K562 (cell line): Measurements from ENCODE around the gene MRPS31. TPM values are rescaled to one million over a fixed set of nuclear protein-coding genes. Genes with fewer than 3 reads are reported as not detected.

ENCODE experiments used
- GATAD2A ChIP-seq: fragments of 450-650 bp; IDR thresholded peaks from 2 replicates; pipeline ENCODE4 v1.6.1; 2017
- MIER1 ChIP-seq: fragments of 450-650 bp; IDR thresholded peaks from 2 replicates; pipeline ENCODE4 v1.6.1; 2016; ENCODE audit warnings: antibody characterized with exemption, mild to moderate bottlenecking, low read depth
- NFE2L1 ChIP-seq: fragments of 450-650 bp; IDR thresholded peaks from 2 replicates; pipeline ENCODE4 v1.6.1; 2016; ENCODE audit warnings: missing genetic modification characterization, low read depth, mild to moderate bottlenecking, missing compliant biosample characterization, moderate library complexity, borderline replicate concordance
- RBM17 ChIP-seq: fragments of 200-400 bp; formaldehyde crosslinking; IDR thresholded peaks from 2 replicates; pipeline ENCODE4 v1.6.1; 2017; ENCODE audit warnings: low read depth, mild to moderate bottlenecking, low read length, borderline replicate concordance
- STAG1 ChIP-seq: sonication (generic); formaldehyde crosslinking; IDR thresholded peaks from 2 replicates; pipeline ENCODE4 v1.5.0; 2020; ENCODE audit warnings: missing genetic modification reagents, borderline replicate concordance
- polyA plus RNA-seq, 8 experiments: library from polyadenylated mRNA; depleted of rRNA in 4 of 8; stranded (reverse) in 5 of 8; unstranded in 3 of 8; fragments of >200 nt; fragmentation: Nextera tagmentation in 2 of 8; fragmentation: Illumina TruSeq in 1 of 8; extraction: Ambion mirVana in 2 of 8; extraction: Trizol in 1 of 8; gene quantifications; 2 replicates each; pipeline versions ENCODE4 v1.2.1 to v1.2.3, GENCODE V29; 2011 to 2014; ENCODE audit warnings: inconsistent platforms in 1 of 8, missing spikeins in 1 of 8
- total RNA-seq, 7 experiments: library from RNA; depleted of rRNA in 6 of 7; stranded (reverse); fragments of >200 nt in 6 of 7; fragmentation: Illumina TruSeq in 2 of 7; extraction: Trizol in 2 of 7; gene quantifications; 2 replicates each; pipeline versions ENCODE4 v1.2.1 to v1.2.3, GENCODE V29; 2011 to 2021; ENCODE audit warnings: low replicate concordance in 1 of 7
- TF ChIP-seq, protein P1 (sequence below), 2 experiments: fragments of 450-650 bp in 1 of 2; sonication (generic) in 1 of 2; formaldehyde crosslinking in 1 of 2; IDR thresholded peaks in 1 of 2; conservative IDR thresholded peaks in 1 of 2; 2 replicates each; pipeline versions ENCODE4 v1.6.1 to v1.8.1; 2016 to 2023; ENCODE audit warnings: mild to moderate bottlenecking in 2 of 2, moderate library complexity in 2 of 2, inconsistent platforms in 1 of 2, missing genetic modification reagents in 1 of 2
- TF ChIP-seq, protein P2 (sequence below): sonication (generic); formaldehyde crosslinking; IDR thresholded peaks from 2 replicates; pipeline ENCODE4 v1.8.0; 2022; ENCODE audit warnings: missing genetic modification reagents, mild to moderate bottlenecking, borderline replicate concordance
- TF ChIP-seq, protein P3 (sequence below): fragments of 450-650 bp; IDR thresholded peaks from 2 replicates; pipeline ENCODE4 v1.6.1; 2016; ENCODE audit warnings: missing biosample characterization, missing genetic modification characterization
- TF ChIP-seq, protein P4 (sequence below), 2 experiments: fragments of 450-650 bp in 1 of 2; sonication (generic) in 1 of 2; formaldehyde crosslinking; conservative IDR thresholded peaks; 2 replicates each; pipeline versions ENCODE4 v1.4.0 to v1.8.1; 2020 to 2022; ENCODE audit warnings: mild to moderate bottlenecking in 1 of 2, missing genetic modification reagents in 1 of 2
- TF ChIP-seq, protein P5 (sequence below): fragments of 450-650 bp; IDR thresholded peaks from 2 replicates; pipeline ENCODE4 v1.6.1; 2016; ENCODE audit warnings: low read depth
- TF ChIP-seq, protein P6 (sequence below): sonication (generic); formaldehyde crosslinking; IDR thresholded peaks from 2 replicates; pipeline ENCODE4 v1.8.0; 2022; ENCODE audit warnings: mild to moderate bottlenecking, missing genetic modification reagents

Gene MRPS31
- total and polyA plus RNA-seq, 9 of the 15 experiments (the other 6 are each of a cell fraction or from before 2014, with no cell fraction given): 20.3 to 57.8 (median 37.1) TPM

DNA sequence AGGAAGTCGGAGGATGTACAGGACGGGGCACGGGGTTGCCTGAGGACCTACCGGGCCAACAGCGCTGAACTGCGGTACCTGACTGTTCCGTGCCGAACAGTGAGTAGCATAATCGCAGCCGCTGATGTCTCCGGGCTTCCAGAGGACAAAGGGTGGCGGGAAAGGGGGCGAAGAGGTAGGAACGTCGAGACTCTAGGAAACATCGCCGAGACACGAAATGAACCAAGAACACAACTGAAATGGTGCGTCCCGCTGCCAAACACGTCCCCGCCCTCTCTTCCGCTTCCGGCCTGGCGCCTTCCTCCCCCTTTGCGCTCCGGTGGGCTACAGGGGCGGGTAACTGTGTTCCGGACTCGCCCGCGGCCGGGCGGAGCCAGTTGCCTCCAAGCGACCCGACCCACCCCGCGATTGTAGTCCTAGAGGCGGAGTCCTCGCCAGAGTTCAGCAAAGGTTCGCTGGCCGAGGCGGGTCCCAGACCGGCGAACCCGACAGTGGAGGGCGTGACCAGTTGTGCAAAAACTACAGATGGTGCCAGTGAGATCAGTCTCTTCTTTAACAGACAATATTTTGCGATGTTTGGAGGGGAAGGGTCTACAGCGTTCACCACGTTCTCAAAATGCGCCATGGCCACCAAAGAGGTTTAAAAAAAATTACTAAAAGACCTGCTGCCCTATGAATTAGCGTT, at the start of gene MRPS31 (continued):
- TF ChIP-seq, protein P1, sequence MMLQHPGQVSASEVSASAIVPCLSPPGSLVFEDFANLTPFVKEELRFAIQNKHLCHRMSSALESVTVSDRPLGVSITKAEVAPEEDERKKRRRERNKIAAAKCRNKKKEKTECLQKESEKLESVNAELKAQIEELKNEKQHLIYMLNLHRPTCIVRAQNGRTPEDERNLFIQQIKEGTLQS (IDR thresholded peaks at IDR 0.05): peak; percentile 8; the same call in 1 of the 2 replicates
- TF ChIP-seq, protein P1 (CRISPR knock-in tag; conservative IDR thresholded peaks at IDR 0.05): no peak
- TF ChIP-seq, protein P2, sequence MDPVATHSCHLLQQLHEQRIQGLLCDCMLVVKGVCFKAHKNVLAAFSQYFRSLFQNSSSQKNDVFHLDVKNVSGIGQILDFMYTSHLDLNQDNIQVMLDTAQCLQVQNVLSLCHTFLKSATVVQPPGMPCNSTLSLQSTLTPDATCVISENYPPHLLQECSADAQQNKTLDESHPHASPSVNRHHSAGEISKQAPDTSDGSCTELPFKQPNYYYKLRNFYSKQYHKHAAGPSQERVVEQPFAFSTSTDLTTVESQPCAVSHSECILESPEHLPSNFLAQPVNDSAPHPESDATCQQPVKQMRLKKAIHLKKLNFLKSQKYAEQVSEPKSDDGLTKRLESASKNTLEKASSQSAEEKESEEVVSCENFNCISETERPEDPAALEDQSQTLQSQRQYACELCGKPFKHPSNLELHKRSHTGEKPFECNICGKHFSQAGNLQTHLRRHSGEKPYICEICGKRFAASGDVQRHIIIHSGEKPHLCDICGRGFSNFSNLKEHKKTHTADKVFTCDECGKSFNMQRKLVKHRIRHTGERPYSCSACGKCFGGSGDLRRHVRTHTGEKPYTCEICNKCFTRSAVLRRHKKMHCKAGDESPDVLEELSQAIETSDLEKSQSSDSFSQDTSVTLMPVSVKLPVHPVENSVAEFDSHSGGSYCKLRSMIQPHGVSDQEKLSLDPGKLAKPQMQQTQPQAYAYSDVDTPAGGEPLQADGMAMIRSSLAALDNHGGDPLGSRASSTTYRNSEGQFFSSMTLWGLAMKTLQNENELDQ: no peak
- TF ChIP-seq, protein P3, sequence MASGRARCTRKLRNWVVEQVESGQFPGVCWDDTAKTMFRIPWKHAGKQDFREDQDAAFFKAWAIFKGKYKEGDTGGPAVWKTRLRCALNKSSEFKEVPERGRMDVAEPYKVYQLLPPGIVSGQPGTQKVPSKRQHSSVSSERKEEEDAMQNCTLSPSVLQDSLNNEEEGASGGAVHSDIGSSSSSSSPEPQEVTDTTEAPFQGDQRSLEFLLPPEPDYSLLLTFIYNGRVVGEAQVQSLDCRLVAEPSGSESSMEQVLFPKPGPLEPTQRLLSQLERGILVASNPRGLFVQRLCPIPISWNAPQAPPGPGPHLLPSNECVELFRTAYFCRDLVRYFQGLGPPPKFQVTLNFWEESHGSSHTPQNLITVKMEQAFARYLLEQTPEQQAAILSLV: no peak
- TF ChIP-seq, protein P4, sequence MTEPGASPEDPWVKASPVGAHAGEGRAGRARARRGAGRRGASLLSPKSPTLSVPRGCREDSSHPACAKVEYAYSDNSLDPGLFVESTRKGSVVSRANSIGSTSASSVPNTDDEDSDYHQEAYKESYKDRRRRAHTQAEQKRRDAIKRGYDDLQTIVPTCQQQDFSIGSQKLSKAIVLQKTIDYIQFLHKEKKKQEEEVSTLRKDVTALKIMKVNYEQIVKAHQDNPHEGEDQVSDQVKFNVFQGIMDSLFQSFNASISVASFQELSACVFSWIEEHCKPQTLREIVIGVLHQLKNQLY (CRISPR knock-in tag; conservative IDR thresholded peaks at IDR 0.05): no peak
- TF ChIP-seq, protein P5, sequence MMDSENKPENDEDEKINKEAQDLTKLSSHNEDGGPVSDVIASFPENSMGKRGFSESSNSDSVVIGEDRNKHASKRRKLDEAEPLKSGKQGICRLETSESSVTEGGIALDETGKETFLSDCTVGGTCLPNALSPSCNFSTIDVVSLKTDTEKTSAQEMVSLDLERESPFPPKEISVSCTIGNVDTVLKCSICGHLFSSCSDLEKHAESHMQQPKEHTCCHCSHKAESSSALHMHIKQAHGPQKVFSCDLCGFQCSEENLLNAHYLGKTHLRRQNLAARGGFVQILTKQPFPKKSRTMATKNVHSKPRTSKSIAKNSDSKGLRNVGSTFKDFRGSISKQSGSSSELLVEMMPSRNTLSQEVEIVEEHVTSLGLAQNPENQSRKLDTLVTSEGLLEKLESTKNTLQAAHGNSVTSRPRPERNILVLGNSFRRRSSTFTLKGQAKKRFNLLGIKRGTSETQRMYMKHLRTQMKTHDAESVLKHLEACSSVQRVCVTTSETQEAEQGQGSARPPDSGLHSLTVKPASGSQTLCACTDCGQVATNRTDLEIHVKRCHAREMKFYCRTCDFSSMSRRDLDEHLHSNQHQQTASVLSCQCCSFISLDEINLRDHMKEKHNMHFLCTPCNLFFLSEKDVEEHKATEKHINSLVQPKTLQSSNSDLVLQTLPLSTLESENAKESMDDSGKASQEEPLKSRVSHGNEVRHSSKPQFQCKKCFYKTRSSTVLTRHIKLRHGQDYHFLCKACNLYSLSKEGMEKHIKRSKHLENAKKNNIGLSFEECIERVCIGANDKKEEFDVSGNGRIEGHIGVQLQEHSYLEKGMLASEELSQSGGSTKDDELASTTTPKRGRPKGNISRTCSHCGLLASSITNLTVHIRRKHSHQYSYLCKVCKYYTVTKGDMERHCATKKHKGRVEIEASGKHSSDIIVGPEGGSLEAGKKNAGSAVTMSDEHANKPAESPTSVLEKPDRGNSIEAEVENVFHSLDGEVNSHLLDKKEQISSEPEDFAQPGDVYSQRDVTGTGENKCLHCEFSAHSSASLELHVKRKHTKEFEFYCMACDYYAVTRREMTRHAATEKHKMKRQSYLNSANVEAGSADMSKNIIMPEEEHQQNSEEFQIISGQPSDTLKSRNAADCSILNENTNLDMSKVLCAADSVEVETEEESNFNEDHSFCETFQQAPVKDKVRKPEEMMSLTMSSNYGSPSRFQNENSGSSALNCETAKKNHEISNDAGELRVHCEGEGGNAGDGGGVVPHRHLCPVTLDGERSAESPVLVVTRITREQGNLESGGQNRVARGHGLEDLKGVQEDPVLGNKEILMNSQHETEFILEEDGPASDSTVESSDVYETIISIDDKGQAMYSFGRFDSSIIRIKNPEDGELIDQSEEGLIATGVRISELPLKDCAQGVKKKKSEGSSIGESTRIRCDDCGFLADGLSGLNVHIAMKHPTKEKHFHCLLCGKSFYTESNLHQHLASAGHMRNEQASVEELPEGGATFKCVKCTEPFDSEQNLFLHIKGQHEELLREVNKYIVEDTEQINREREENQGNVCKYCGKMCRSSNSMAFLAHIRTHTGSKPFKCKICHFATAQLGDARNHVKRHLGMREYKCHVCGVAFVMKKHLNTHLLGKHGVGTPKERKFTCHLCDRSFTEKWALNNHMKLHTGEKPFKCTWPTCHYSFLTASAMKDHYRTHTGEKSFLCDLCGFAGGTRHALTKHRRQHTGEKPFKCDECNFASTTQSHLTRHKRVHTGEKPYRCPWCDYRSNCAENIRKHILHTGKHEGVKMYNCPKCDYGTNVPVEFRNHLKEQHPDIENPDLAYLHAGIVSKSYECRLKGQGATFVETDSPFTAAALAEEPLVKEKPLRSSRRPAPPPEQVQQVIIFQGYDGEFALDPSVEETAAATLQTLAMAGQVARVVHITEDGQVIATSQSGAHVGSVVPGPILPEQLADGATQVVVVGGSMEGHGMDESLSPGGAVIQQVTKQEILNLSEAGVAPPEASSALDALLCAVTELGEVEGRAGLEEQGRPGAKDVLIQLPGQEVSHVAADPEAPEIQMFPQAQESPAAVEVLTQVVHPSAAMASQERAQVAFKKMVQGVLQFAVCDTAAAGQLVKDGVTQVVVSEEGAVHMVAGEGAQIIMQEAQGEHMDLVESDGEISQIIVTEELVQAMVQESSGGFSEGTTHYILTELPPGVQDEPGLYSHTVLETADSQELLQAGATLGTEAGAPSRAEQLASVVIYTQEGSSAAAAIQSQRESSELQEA: no peak
- no peak for TF ChIP-seq NFE2L1
- TF ChIP-seq, protein P6, sequence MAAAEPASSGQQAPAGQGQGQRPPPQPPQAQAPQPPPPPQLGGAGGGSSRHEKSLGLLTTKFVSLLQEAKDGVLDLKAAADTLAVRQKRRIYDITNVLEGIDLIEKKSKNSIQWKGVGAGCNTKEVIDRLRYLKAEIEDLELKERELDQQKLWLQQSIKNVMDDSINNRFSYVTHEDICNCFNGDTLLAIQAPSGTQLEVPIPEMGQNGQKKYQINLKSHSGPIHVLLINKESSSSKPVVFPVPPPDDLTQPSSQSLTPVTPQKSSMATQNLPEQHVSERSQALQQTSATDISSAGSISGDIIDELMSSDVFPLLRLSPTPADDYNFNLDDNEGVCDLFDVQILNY (CRISPR knock-in tag): no peak
- no peak for TF ChIP-seq MIER1
- no peak for TF ChIP-seq STAG1
- no peak for TF ChIP-seq GATAD2A
- TF ChIP-seq RBM17: no peak
